ENCODE results near the gene SYNE1.
"Not testable (repeated sequence)": the region's sequence is repeated elsewhere in the genome, so short reads cannot be mapped to it uniquely, and the experiment has no call there.

The SYNE1 gene

DNA sequence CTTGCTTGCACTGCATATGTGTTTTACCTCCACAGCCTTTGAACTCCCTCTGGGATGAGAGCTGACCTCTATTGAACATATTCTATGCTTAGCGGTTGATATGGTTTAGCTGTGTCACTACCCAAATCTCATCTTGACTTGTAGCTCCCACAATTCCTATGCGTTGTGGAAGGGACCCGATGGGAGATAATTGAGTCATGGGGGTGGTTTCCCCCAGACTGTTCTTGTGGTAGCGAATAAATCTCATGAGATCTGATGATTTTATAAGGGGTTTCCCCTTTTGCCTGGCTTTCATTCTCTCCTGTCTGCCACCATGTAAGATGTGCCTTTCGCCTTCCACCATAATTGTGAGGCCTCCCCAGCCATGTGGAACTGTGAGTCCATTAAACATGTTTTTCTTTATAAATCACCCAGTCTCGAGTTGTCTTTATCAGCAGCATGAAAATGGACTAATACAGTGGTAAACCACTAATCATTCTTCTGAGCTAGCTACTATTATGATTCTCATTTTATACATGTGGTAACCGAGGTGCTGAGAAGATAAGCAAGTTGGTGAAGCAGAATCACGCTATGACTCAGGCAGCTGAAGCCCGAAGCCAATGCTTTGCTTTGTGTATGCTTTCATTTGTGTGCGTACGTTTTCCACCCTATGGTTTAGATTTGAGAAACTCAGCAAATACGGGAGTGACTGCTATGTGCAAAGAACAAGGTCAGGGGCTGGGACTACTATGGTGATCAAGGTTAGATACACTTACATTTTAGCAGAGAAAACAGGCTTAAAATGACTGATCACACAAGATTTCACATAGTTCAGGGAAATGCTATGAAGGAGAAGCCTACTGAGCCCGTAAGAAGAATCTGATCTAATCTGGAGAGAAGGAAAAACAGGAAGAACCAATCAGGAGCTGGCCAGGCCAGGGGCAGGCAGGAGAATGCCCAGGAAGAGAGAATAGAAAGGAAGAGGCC lies 466.2 kb downstream of the SYNE1 start:
- no peak for DNase-seq

DNA sequence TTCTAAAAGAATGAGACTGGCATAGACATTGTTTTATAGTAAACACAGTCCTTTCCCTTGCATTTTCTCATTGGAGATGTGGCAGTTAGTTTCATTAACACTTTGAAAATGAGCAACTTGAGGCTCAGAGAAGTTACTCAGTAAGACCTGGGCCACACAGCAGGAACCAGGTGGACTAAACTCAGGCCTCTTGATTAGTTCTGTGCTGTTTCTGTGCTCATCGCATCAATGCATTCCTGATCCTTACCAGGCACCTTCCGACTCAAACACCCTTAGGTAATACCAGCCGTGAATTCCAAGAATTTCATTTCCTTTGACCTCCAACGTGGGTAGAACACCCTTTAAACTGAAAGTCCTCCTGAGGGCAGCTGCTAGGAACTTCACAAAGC lies 466.9 kb downstream of the SYNE1 start:
- DNase-seq = no peak

DNA sequence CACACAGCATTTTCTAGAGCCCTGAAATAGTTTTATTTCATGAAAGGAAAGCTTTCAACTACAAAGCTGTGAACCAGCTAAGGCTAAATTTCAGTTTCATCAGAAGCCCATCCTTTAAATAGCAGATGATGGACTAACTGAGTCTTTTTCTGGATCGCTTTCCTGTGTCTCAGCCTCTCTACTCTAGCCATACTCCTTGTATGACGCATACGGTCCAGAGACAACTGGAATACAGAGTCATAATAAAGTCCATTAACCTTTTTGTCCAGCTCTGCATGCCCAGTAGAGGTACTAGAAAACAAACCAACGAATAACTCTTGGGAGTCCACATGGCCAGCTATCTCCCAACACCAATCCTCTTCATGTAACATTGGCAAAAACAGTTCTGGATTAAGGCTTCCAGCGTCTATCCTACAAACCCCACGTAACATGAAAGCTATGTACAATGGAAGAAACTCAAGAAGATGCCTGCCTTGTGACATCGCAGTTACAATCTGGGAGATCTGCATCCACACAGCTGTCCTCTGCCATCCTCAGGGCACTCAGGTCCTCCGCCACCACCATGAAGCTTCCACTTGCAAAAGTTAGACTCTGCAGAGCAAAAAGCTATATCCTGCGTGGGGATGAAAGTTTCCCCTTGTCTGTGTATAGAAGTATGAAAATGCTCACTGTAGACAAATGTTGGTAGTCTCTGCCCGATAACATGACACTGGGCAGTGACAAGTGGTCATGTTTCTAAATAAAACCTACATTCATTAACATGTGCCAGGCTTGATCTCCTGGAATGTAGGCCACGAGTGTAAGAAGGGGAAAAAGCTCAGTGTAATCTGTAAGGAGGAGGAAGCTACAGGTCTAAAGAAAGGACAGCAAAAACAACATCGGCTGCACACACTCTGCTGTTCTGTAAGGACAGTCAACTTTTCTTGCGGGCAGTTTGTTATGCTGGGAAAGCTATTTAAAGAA lies 469.2 kb downstream of the SYNE1 start:
- DNase-seq = no peak

DNA sequence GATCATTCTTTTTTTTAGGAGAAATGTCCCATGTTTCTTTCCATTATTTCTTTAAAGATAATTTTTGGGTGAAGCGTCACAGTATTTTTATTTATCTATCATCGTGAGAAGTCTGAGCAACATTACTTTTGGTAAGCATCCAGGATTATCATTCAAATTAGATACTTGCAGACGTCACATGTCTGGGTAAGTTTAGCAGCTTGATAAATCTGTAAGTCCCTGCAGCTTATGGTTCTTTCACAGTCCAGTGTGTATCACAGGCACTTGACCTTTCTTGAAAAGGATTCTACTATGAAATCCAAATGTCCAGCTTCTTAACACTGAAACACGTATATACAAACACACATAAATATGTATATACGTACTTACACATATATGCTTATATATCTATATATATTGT lies 470.3 kb downstream of the SYNE1 start:
- no peak for DNase-seq

DNA sequence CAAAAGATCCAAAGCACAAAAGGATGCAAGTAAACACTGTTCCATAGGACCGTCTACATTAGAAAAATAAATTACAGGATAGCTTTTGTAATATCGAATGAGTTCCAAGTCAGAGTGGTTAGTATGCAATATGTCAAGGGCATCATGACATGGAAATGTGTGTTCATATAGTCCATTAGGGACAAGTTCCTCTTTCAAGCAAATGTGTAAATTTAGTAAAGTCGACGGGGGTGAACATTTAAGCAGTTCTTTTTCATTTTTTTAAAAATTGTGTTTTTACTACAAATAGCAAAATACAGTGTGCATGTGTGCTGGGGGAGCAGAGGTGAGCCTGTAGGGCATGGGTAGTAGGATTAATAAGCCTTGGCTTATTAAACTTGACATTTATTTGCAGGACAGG lies 470.7 kb downstream of the SYNE1 start:
- peak; percentile 27 for DNase-seq

DNA sequence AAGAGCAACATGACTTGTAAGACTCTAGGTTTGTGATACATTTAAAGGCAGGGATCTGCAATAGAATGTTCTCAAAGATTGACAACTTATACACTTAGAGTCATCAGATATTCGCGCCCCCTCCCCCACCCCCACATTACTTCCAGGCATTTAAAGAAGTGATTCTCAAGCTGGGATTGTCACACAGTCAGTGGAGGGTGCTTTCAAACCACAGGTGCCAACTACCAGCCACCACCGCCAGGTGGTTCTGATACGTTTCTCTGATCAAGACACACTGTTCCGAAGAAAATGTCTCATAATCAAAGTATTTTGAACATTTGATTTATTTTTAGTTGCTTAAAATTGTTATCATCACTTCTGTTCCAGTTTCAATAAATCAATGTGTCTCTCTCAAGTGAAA lies 472.2 kb downstream of the SYNE1 start:
- DNase-seq = no peak

DNA sequence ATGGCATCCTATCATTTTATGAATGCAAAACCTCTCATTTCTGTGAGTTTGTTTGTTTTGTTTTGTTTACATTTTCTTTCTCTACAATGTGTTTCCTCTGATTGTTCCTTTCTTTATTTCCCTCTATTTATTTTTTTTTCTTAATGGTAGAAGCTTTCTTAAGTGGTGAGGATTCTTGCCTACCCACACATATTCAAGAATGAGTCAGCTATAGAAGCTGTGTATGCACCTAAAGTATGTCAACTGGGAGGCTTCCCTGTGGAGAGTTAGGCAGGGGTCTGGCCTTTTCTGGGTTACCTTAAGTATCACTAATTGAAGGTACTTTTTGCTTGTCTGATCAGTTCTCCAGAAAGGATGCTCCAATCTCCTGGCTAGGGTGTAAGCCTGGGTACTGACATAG lies 475.7 kb downstream of the SYNE1 start:
- DNase-seq = no peak

DNA sequence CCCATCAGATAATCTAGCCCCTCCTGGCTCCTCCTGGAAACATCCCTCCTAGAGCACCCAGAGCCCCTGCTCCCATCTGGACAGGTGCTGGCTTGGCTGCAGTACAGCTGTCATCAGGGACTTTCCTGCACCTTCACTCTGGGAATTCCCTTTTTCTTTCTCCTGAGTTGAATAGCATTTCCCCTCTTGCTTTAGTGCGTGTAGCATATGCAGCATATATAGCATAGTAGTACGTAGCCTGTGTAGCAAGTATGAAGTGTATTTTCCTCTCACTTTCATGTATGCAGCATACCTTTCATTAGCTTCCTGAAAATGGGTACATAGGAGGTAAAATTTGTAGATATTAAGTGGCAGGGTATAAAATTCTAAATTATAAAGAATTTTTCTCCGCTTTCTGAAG lies 476.8 kb downstream of the SYNE1 start:
- no peak for DNase-seq

DNA sequence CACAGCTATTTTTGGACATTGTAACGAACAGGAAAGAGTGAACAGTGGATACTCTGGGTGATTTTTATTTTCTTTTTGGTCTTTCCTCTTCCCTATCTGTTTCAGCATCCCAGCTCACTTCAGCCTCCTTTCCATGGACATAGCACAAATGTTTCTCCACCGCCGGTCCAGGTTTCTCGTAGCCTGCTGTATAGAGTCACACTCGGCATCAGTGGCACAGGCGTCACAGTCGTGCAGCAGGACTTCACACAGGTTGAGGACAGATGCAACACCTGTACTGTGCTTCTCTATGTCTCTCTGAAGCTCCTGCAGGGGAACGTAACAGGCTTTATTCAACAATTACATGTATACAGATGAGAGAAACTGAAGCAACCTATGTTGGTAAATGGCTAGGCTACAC lies 481.4 kb downstream of the SYNE1 start:
- DNase-seq = no peak

DNA sequence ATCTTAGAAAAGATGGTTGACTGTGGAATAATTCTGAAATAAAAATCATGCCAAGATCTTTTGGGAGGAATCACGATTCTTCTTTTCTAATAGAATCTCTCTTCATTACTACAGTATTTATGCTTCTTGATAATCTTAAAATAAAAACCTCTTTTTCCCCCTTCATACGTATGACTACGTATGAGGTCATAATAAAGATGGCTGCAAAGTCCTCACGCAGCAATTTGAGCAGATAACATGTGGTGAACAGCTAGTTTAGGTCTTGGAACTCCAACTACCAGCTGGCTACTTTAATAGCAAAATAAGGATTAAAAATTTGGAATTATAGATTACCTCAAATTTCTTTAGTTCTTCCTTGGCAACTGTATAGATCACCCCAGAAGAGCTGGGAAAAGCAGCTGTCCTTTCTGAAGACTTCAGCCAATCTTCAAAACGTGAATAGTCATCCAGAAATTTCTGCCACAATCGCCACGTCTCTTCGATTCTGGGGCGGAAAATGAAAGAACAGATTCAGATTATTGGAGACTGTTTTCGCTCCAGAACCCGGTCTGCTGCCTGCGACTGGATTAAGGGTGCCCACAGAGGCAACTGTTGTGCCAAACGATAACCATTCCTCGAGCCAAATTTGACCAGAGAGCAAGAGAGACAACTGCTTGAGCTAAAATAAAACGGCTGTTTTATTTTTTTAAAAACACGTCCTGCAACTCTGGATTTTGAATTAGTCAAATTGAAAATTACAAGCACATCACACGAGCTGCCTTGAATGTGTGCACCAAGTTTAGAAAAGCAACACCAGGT lies 482.4 kb downstream of the SYNE1 start:
- DNase-seq = no peak

DNA sequence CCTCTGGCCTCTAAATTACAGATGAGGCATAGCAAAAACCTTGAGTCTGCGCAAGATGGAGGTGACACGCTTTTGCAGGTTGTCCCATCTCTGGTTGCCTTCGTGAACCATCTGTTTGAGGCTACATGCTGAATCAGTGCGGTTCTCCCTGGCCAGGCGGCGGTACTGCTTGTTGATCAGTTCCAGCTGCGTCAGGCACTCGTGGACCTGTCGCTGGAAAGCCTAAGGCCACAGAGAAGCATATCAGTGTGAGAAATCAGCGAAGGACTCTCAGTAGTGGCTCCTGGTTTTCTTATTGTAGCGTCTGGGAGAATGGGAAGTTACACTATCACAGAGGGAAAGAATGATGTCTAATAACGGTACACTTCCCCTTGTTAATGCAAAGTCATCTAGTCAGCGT lies 485.2 kb downstream of the SYNE1 start:
- peak; percentile 22 for DNase-seq

DNA sequence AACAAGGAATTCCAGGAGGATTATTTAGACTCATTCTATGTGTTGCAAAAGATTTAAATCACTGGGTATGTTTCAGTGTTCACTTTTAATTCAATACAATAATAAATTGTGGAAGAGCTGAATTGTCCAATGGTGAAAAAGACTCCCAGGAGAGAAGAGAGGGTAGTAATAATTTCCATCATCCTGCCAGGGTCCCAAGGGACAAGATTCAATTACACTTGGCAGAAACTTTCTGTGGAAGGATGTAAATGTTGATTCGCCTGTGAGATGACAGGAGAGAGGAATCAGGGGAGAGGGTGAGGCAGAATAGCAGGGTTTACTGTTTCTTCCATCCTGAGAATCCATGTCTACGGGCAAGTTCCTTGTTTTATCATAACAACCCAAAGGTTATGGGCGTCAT lies 487.0 kb downstream of the SYNE1 start:
- DNase-seq = no peak

DNA sequence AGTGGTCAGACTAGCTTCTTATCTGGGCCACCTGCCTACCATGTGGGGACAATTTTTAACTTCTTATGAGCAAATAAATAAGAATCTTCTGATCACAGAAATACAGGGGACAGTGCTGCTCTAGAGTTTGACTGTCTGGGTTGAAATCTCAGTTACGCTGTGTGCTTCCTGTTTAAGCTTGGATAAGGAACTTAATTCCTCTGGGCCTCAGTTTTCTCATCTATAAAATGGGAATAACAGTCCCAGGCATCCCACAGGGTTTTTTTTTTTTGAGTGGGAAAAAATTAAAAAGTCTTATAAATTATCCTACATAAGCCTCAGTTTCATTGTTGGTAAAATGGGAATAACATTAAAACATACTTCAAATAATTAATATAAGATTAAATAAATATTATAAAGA lies 488.8 kb downstream of the SYNE1 start:
- no peak for DNase-seq

DNA sequence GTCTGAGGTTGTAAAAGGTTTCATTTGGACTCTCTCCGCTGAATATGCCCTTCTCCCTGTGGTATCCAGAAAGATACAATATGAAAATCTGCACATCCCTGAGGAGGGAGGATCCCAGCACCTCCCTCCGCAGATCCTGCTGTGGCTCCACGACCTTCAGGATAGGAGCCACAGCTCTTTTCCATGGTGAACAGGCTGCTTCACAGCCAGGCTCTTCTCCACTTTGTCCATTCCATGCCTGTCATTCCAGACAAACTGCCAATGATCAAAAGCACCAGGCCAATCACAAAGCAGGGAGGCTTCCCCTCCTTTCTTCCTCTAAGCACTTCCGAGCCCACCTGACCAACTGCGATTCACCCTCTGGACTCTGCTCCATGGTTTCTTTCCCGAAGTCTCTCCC lies 489.9 kb downstream of the SYNE1 start:
- no peak for DNase-seq

DNA sequence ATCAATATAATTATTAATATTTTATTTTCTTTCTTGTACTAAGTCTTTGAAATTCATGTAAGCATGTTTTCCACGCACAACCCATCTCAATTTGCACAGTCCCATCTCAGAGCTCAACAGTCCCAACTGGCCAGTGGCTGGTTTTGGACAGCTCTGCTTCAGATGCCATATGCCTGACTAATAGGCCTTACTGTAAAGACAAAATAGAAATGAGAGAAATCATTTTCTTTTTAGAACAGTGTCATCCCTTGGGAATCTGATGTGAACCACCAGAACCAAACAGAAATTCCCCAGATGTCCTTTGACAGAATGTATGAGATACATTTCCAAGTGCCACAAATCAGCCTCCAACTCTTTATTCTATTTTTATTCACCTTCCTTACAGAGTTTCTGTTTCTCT lies 490.8 kb downstream of the SYNE1 start:
- no peak for DNase-seq

DNA sequence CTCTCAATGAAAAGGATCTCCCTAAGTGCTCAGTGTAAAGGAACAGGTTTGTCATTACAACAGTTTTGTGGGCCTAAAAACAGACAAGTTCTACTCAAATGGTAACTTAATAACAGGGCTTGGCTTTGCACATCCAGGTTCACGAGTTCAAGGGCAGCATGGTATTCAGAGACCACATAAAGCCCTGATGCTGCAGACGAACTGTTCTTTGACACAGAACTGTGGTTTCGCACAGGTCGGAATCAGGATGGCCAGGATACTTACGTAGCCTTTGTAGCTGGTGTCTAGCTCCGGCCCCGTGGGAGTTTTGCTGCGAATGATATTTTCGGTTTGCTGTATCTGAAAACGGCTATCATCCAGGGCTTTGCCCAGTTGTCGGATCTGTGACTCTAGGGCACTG lies 493.8 kb downstream of the SYNE1 start:
- DNase-seq = no peak

DNA sequence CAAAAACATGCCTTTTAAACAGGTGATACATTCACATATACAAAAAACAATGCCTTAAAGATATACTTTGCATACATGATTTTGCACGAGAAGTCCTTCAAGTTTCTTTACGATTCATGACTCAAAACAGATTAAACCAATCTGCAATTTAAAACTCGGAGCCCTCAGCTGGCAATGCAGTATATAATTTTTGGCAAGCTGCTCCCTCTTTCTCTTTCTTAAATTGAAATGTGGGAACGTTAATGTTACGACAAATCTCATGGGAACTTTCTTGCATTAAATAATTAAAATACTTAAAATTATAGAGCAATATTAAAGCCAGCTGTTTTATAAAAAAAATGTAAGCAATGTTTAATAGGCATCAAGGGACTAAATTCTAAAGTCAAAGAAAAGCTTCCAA lies 495.1 kb downstream of the SYNE1 start:
- no peak for DNase-seq

DNA sequence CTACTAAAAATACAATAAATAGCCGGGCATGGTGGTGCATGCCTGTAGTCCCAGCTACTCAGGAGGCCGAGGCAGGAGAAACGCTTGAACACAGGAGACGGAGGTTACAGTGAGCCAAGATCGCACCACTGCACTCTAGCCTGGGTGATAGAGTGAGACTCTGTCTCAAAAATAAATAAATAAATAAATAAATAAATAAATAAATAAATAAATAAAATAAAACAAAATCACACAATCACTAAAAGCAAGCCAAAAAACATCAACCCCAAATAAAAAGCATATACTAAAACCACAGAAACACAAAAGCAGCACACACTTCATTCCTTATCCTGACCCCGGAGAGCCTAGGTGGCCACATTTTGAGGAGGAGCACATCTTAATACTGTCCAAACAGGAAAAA lies 498.8 kb downstream of the SYNE1 start:
- DNase-seq = not testable (repeated sequence)

DNA sequence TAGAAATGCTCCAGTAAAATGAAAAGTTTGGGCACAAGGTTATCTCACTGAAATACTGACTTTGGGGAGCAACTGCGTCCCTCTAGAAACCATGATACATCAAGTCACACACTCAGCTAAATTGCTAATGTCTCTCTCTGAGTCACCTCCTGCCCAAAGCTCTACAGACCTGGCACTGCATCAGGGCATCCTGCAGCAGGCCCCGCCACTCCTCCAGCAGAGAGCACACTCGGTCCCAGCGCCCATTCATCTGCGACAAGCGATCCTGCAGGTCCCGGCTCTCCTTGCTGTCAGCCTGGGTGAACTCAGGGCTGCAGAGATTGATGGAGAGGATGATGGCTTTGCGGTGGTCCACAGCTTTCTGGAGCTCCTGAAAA lies 500.7 kb downstream of the SYNE1 start:
- DNase-seq = no peak

DNA sequence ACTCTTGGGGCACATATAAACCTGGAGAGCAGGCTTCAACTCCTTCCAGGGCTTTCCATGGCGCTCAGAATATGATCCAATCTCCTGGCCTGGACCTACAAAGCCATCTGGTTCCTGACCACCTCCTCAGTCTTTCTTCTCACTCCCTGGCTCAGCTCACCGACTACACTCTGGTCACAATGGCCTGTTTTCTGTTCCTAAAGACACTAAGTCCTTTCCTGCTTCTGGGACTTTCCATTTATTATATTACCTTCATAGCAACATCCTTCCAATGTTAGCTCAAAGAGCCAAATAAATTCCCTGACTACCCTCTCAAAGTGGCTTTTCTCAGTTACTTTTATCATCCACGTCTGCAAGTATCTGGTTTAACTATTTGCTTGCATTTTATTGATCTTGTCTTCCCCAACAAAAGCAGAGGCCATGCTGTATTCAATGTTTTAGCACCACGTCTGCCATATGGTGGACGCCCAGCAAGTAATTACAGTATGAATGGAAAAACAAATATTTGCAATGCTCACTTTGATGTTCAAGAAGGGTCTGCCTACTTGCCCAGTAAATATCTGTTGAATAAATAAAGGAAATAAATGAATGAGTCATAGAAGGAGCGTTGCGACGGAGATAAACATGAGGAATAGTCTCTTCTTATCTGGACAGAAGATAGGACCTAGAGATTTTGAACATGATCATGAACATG lies 501.3 kb downstream of the SYNE1 start:
- DNase-seq = no peak

DNA sequence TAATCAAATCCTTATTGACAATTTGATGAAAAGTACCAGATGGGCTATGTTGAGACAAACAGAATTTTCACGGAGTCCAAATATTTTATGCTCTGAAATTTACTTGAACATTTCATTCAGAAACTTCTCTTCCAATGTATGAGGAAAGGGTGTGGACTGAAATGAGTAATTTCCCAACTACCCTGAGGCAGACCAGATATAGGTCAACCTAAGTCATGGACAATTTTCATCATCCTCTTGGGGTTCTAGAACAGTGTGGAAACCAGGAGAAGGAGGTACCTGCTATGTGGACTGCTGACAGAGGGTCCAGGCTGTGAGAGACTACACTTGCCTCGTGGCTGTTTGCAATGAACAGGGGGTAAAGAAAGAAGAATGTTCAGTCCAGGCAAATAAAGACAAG lies 506.7 kb downstream of the SYNE1 start:
- DNase-seq = no peak

DNA sequence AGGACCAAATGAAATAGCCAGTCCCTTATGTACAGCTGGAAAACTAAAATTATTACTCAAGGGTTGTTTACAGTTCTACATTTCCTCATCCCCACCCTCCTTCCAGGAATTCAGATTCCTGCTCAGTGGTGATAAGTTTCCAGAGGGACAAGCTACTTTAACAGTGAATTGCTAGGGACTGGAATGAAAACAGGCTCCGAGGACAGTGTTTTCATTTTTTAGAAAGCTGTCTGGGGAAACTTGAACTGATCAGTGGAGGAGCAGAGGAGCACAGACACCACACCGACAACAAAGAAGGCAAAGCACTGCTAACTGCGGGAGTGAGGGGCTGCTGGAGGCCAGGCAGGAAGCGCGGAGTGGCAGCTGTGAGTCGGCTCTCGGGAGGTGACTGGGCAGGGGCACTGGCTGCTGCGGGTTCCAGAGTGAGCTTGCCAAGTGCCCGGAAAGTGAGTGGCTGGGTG lies 507.4 kb downstream of the SYNE1 start:
- DNase-seq = no peak

Data from inflammatory macrophage treated with lipopolysaccharide for 4 hours (primary cell).